DMS153 treated with DMSO at 0.1 percent for 48 hours (cell line): Measurements from ENCODE around the gene WDR45.

Experiments used
- DNase-seq: peaks from one replicate; lab custom pipeline; 2025; ENCODE audit not compliant: unreplicated experiment; lab: John Stamatoyannopoulos, UW

WDR45 gene

DNA sequence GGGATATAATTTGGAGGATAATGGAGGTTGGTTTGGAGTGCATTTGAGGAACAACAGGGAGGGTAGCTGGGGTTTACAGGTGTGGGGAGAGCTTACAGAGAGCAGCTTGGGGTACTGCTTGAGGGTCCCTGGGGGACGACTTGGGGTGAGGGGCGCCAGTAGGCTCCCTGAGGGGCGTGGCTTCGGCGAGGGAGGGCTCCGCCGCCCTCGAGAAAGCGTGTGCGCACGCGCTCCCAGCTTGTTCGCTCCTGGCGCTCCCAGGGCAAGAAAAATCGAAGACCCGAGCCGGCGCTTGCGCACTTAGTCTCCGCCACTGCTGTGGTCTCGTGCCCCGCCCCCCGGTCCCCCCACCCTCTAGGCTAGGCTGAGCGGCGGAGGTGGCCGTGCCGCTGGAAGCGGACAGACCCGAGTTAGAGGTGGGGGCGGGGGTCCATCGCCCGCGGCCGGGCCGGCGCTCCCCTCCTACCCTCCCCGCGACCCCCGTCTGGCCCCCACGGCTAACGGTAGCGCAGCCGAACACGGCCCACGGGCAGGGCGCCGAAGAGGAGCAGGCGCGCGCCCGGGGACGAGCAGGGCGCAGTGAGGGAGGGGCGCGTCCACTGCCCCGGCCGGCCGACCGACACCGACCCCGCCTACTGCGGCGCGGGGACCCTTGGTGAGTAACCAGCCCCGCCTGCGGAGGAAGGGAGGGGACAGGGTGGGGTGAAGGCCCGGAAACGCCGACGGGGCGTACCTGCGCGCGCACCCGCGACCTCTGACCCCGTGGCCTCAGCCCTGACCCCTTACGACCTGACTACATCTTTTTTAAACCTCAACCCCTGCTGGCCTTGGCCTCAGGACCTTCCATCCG, 26.2 kb downstream of the WDR45 start:
- peak; percentile 13 for DNase-seq

DNA sequence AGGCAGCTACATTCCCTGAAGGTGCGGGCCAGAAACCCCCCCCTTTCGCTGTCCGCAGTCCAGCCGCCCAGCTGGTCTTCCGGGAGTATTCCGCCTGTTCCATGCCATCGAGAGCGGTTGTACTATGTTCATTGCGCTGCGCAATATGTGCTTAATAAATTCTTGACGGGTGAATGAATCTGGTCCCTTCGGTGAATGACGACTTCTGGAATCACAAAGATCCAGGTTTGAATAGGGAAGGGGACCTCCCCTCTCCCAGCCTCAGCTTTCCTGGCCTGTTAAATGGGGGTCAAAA, 35.8 kb downstream of the WDR45 start:
- no peak for DNase-seq

- peak; percentile 91 for DNase-seq
Measured at GRCh38 chrX:49043220-49043986, 36.3 kb downstream of the WDR45 start, which contains the start of gene TFE3. Gene TFE3 (minus strand): TSS chrX:49043357. CDS start chrX:49043226, 131 bp downstream.

DNA sequence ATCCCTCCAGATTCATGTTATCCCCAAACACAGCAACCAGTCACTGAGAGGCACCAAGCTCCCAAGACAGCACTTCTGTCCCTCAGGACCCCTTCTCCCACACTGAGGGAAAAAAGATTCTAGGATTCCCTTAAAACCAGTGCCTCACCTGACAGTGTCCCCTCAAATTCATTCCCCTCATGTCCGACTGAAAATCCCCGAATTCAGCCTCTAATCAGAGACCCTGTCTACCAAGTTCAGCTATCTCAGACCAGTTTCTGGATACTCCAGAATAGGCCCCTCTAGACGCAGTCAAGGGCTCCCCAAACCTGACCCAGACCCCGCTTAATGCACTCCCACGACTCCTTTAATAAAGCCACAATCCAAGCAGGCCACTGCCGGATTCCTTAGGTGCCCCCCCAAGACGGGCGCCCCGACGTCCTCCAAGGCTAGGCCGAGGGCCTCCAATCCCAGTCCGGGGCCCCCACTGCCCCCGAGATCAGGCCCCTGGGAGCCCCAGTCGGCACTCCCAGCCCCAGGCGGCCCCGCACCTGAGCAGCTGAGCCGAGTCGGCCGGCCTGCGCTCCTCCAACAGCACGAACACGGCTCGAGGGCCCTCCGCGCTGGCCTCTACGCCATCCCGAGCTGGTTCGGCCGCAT, 37.0 kb downstream of the WDR45 start:
- DNase-seq: no peak

DNA sequence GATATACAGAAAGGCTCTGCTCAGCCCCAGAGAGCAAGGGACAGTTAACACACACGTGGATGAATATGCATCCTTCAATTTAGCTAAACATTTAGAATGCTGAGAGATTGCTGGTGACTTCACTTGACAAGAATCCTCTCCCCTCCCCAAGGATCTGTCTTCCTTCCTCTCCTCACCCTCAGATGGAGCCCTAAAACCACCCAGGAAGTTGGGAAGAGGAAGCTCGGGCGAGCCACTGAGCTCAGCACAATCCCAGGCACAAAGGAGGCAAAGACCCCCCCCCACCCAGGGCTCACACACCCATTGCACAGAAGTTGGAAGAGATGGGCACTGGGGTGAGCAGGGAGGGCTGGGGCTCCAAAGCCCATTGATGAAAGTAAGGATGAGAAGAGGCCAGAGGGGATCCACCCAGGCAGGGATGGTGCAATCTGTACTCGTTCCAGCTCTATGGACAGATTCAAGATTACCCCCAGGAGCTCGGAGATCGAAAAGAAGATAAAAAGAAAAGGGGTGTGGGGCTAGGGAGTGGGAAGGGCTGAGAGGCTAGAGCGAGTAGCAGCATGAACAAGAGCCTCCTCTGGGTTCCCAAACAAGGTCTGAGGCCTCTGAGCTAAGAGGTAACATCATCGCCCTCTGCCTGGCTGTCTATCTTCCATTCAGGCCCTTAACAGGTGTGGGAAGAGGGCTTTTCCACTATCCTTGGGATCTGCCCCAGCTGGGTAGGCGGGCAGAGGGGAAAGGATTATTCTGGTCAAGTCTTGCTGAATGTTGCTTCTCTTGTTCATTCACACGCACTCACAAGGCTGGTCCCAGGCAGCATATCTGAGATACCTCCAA, 37.7 kb downstream of the WDR45 start:
- DNase-seq: no peak

- no peak for DNase-seq
Measured at GRCh38 chrX:49040376-49040955, 39.2 kb downstream of the WDR45 start.

- peak; percentile 0 for DNase-seq
Measured at GRCh38 chrX:49039598-49040375, 39.9 kb downstream of the WDR45 start.

DNA sequence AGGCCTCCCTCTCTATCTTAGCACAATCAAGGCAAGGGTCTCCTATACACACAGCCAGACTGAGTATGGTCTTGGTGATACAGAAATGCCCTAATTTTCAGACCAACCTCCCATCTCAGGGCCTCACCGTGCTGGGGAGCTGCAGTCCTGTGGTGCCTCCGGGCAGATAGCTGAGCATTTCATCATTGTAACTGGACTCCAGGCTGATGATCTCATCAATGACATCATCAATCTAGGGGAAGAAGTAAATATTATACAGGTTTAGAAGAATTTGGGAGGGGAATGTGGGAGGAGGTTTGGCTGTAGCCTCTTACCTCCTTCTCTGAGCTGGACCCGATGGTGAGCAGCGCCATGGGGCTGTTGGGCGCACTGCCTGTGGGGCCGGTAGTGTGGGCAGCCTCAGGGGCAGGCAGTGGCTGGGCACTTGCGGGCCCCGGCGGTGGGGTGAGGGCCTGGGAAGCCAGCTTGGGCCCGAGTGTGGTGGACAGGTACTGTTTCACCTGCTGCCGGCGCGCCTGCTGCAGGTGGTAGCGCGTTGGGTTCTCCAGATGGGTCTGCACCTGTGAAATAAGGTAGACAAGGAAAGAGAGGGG, 41.7 kb downstream of the WDR45 start:
- no peak for DNase-seq

DNA sequence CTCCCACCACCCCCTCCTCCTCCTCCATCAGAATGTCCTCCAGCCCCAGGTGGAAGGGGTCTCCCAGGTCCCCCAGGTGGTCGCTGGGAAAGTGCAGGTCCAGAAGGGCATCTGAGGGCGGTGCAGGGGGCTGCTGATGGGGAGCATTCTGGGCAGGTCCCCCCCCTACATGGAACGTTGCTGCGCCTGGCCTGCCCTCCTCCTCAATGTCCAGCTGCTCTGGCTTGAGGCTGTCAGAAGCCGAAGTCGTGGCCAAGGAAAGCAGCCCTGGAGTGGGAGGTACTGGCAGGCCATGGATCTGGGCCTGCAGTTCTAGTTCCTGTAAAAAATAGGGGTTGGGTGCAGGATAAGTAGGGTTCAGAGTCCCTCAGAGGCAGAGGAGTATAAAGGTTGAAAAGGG, 49.4 kb downstream of the WDR45 start:
- DNase-seq: no peak

GRCh38 chrX:49029876-49030275, 49.8 kb downstream of the WDR45 start:
- no peak for DNase-seq
